Measurements from ENCODE around the gene TEKTIP1.

The TEKTIP1 gene

DNA sequence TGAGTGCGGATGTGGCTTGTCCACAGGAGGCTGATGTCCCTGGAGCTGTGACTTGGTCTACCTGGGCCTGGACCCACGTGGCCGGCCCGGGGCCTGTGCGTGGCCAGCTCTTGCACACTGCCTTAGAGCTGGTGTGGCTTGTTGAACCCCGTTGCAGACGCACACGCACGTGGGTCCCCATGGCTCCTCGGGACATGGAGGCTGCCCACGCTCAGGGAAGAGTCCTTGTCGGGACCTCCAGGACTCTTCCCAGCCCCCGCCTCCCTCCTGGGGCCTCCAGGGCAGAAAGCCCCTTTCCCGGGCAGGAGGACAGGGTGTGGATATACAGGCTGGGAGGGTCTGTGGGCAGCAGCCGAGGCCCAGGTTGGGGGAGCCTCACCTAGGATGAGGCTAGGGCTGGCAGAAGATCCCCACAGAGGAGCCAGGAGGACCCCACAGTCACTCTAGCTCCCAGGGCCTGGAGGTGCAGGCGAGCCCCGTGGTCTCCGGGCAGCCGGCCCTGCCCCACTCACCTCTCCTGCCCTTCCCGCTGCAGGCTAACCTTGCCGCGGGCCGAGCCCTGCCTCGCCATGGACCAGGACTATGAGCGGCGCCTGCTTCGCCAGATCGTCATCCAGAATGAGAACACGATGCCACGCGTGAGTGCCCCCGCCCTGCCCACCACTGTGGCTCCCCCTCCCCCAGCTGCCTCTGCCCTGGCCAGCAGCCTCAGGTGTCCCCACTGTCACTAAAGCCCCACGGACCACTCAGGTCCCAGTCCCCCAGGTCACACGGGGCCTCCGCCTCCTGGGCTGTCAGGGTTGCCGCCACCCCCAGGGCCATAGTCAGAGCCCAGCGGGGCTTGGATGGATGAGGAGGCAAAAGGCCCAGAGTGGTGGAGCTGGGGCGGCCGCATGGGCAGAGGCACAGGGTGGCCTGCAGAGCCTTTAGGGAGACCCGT is 16.3 kb upstream of the TEKTIP1 start:
- DNase-seq (ENCODE audit: extremely low spot score) = no peak
- CTCF ChIA-PET = no interaction called here
- POLR2A ChIA-PET = no interaction called here
- no peak for TF ChIP-seq CTCF (IDR thresholded peaks at IDR 0.05; ENCODE audit: control extremely low read depth, extremely low read depth, low read depth, missing control alignments)

GRCh38 chr19:3523361-3524077 is 15.5 kb upstream of the TEKTIP1 start:
- no peak for DNase-seq (ENCODE audit: extremely low spot score)
- ChIA-PET POLR2A (no interaction called here), CTCF (no interaction called here)
- TF ChIP-seq CTCF (IDR thresholded peaks at IDR 0.05; ENCODE audit: control extremely low read depth, extremely low read depth, low read depth, missing control alignments) = no peak

GRCh38 chr19:3524078-3524842 is 14.7 kb upstream of the TEKTIP1 start:
- no peak for TF ChIP-seq CTCF (IDR thresholded peaks at IDR 0.05; ENCODE audit: control extremely low read depth, extremely low read depth, low read depth, missing control alignments)
- CTCF ChIA-PET = no interaction called here
- DNase-seq (ENCODE audit: extremely low spot score) = no peak
- POLR2A ChIA-PET = interaction anchor here (0.6 kb wide), 1 partner anchor 219 kb away, joined by 5 read pairs; no protein-coding TSS in a partner anchor

GRCh38 chr19:3524904-3525451 is 14.0 kb upstream of the TEKTIP1 start:
- ChIA-PET CTCF (no interaction called here), POLR2A (no interaction called here)
- DNase-seq (ENCODE audit: extremely low spot score) = no peak
- TF ChIP-seq CTCF (IDR thresholded peaks at IDR 0.05; ENCODE audit: control extremely low read depth, extremely low read depth, low read depth, missing control alignments) = no peak

GRCh38 chr19:3526507-3527237 is 12.3 kb upstream of the TEKTIP1 start:
- TF ChIP-seq CTCF (IDR thresholded peaks at IDR 0.05; ENCODE audit: control extremely low read depth, extremely low read depth, low read depth, missing control alignments) = no peak
- no peak for DNase-seq (ENCODE audit: extremely low spot score)
- CTCF ChIA-PET = interaction anchor here (1.0 to 1.7 kb wide), 2 partner anchors 8 to 15 kb away, joined by 3 to 6 read pairs; no protein-coding TSS in a partner anchor
- POLR2A ChIA-PET = interaction anchor here (0.6 kb wide), 1 partner anchor 28 kb away, joined by 3 read pairs; no protein-coding TSS in a partner anchor

All from GM10248 (cell line).